B cell (primary cell): Measurements from ENCODE around the gene OR6S1. TPM values are rescaled to one million over a fixed set of nuclear protein-coding genes. Genes with fewer than 3 reads are reported as not detected.

Experiments
- ATAC-seq: fragments of 200-7000 bp; cut with Tn5 transposase; one replicate; pipeline ENCODE4 v1.10.0; 2021; ENCODE audit warnings: low read depth, mild to moderate bottlenecking, moderate number of reproducible peaks, moderate library complexity
- CTCF ChIA-PET: fragments of 350-600 bp; sonication (Branson Sonifier 250); formaldehyde crosslinking; loops from one replicate; lab custom pipeline; 2021; ENCODE audit warnings: antibody characterized with exemption, inconsistent platforms; lab: Charles Lee
- POLR2A ChIA-PET: fragments of 350-600 bp; sonication (Branson Sonifier 250); formaldehyde crosslinking; loops from one replicate; lab custom pipeline; 2021; ENCODE audit warnings: antibody characterized with exemption; lab: Charles Lee
- DNase-seq: peaks from one replicate; pipeline ENCODE4 v3.0.0; 2013
- H2AFZ ChIP-seq: 2 replicates; pipeline ENCODE4 v1.6.1; 2012; ENCODE audit warnings: mild to moderate bottlenecking, low read depth, low read length; ENCODE audit not compliant: insufficient read depth, poor library complexity, severe bottlenecking
- H3K27ac ChIP-seq, 2 donors: 1 replicate in 1 of 2; 2 replicates in 1 of 2; pipeline ENCODE4 v1.5.1; 2012 to 2013; ENCODE audit warnings: low read length in 2 of 2, mild to moderate bottlenecking in 2 of 2, moderate library complexity in 1 of 2
- H3K27me3 ChIP-seq, 4 experiments: fragments of 200-600 bp in 1 of 4; sonication (generic) in 1 of 4; replicated peaks in 1 of 4; 1 replicate in 2 of 4; 2 replicates in 2 of 4; pipeline versions ENCODE4 v1.6.1 to v1.7.0; 2013 to 2016; ENCODE audit warnings: low read length in 3 of 4, mild to moderate bottlenecking in 2 of 4, mixed read lengths in 1 of 4, moderate library complexity in 1 of 4; ENCODE audit not compliant: insufficient read depth in 4 of 4, control insufficient read depth in 3 of 4; ENCODE audit errors: control extremely low read depth in 1 of 4
- H3K36me3 ChIP-seq, 2 experiments: replicated peaks in 1 of 2; 1 replicate in 1 of 2; 2 replicates in 1 of 2; pipeline versions ENCODE4 v1.6.1 to v1.7.1; 2013; ENCODE audit warnings: low read length in 1 of 2; ENCODE audit not compliant: insufficient read depth in 2 of 2, control insufficient read depth in 1 of 2; ENCODE audit errors: control extremely low read depth in 1 of 2, extremely low read depth in 1 of 2
- H3K4me1 ChIP-seq, 2 donors: fragments of 200-600 bp in 1 of 2; sonication (generic) in 1 of 2; 1 replicate in 1 of 2; 2 replicates in 1 of 2; pipeline versions ENCODE4 v1.5.1 to v1.6.1; 2013 to 2017; ENCODE audit warnings: low read length in 2 of 2; ENCODE audit not compliant: control insufficient read depth in 2 of 2, insufficient read depth in 2 of 2
- H3K4me2 ChIP-seq: replicated peaks from 2 replicates; pipeline ENCODE3; 2012; ENCODE audit warnings: mild to moderate bottlenecking, low read depth, low read length; ENCODE audit not compliant: poor library complexity, severe bottlenecking
- H3K4me3 ChIP-seq, 5 experiments: fragments of 200-600 bp in 1 of 5; sonication (generic) in 1 of 5; 1 replicate in 3 of 5; 2 replicates in 2 of 5; pipeline versions ENCODE4 v1.5.1 to v1.7.0; 2011 to 2016; ENCODE audit warnings: low read length in 4 of 5, mild to moderate bottlenecking in 4 of 5, low read depth in 2 of 5, control low read depth in 1 of 5, moderate library complexity in 1 of 5; ENCODE audit not compliant: insufficient read depth in 1 of 5; ENCODE audit errors: control extremely low read depth in 1 of 5, extremely low read depth in 1 of 5
- H3K79me2 ChIP-seq: fragments of 200-600 bp; sonication (generic); one replicate; pipeline ENCODE4 v1.6.0; 2016; ENCODE audit warnings: low read length; ENCODE audit not compliant: control insufficient read depth, insufficient read depth
- H3K9ac ChIP-seq: fragments of 200-600 bp; sonication (generic); 2 replicates; pipeline ENCODE4 v1.6.1; 2017; ENCODE audit warnings: mild to moderate bottlenecking, low read length, moderate library complexity
- H3K9me3 ChIP-seq, 3 donors: one replicate each; pipeline versions ENCODE4 v1.6.1 to v1.7.1; 2013; ENCODE audit warnings: low read length in 2 of 3; ENCODE audit not compliant: control insufficient read depth in 2 of 3, insufficient read depth in 1 of 3; ENCODE audit errors: control extremely low read depth in 1 of 3
- H4K20me1 ChIP-seq: 2 replicates; pipeline ENCODE4 v1.6.0; 2012; ENCODE audit warnings: mild to moderate bottlenecking, low read length; ENCODE audit not compliant: insufficient read depth, control insufficient read depth, poor library complexity, severe bottlenecking
- H3K27ac Mint-ChIP-seq: one replicate; pipeline ENCODE4 v1.8.0; 2021; ENCODE audit warnings: mixed read lengths
- H3K27me3 Mint-ChIP-seq: one replicate; pipeline ENCODE4 v1.8.0; 2021; ENCODE audit warnings: mixed read lengths
- H3K4me1 Mint-ChIP-seq: one replicate; pipeline ENCODE4 v1.8.0; 2021; ENCODE audit warnings: mixed read lengths
- H3K4me3 Mint-ChIP-seq: one replicate; pipeline ENCODE4 v1.8.0; 2021; ENCODE audit warnings: mixed read lengths
- H3K9me3 Mint-ChIP-seq: one replicate; pipeline ENCODE4 v1.8.0; 2022; ENCODE audit warnings: mixed read lengths; ENCODE audit not compliant: insufficient read depth
- EZH2 ChIP-seq: IDR thresholded peaks from 2 replicates; pipeline ENCODE4 v1.6.1; 2012; ENCODE audit warnings: borderline replicate concordance, low read depth, mild to moderate bottlenecking, moderate library complexity, low read length; ENCODE audit not compliant: insufficient read depth, poor library complexity, severe bottlenecking
- WGBS: methylation state at CpG from one replicate; pipeline ENCODE4 v1.1.5; 2013; ENCODE audit warnings: missing lambda C conversion rate; ENCODE audit not compliant: insufficient coverage; 5-methylcytosine and 5-hydroxymethylcytosine counted together
- intact Hi-C: fragments of 100-400 bp; cut with micrococcal nuclease; formaldehyde crosslinking; loops from one replicate; pipeline ENCODE4 v1.10.0; 2022
- polyA plus RNA-seq: library from polyadenylated mRNA; depleted of rRNA; stranded (reverse); fragments of >200 nt; gene quantifications from 2 replicates; pipeline ENCODE4 v1.2.3, GENCODE V29; 2012
- total RNA-seq, 2 donors: library from RNA; stranded (reverse); fragments of 120-200 nt in 1 of 2; gene quantifications; 1 replicate in 1 of 2; 2 replicates in 1 of 2; pipeline versions ENCODE4 v1.2.3 to v1.2.4, GENCODE V29; 2013 to 2022
- TF ChIP-seq, protein P1 (sequence below): fragments of 200-600 bp; IDR thresholded peaks from one replicate; pipeline ENCODE4 v1.8.0; 2022; ENCODE audit warnings: antibody characterized with exemption, mild to moderate bottlenecking

The OR6S1 gene
- total and polyA plus RNA-seq, 2 donors (not counting 1 experiment from before 2014, with no cell fraction given) = 0.16 TPM; not detected in 1

DNA sequence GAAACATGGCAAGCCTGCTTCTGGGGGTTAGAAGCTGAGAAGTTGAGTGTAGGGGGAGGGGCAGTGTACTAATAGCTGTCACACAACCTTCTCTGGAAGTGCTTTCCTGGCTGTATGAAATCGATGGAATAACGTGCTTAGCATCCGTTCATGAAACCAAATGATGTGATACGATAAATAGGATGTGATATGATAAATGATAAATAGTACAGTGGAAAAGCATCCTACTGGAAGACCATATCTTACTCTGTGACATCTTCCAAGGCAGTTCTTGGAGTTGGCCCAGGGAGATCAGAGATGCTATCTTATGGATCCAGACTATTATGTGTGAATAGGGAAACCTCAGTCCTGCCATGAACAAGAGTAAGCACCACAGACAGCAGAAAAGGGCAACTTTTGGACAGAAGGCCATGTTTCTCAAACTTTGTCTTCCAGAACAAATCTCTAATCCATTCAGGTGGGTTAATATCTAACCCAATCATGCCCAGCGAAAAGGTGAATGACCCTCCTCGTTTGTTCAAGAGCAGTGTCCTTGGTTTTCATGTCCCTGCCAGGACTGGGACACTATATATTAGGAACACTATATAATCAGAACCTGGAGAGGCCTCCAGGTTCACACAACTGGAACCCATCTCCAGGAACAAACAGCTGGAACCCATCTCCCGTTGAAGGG is 46.8 kb upstream of the OR6S1 start, which contains the start of gene ANG:
ANG (plus strand) TSS at position 598 of the 673 bp plus-strand sequence. CDS start 4,801 bp downstream, outside the sequence.
- Histone ChIP-seq H3K27ac (no peak within 1 kb of the TSS), H3K4me1 (peaks cover 8 to 17% of the 10 kb centered on the region in 2 donors), H3K27me3 (no peaks in the 10 kb centered on the region), H3K36me3 (no peaks in the 10 kb centered on the region), H2AFZ (no peak within 1 kb of the TSS), H3K9ac (no peak within 1 kb of the TSS), H3K4me2 (no peak within 1 kb of the TSS), H3K4me3 (no peak within 1 kb of the TSS), H3K79me2 (no peaks in the 10 kb centered on the region), H3K9me3 (no peaks in the 10 kb centered on the region), H4K20me1 (no peaks in the 10 kb centered on the region)
- intact Hi-C loops = no loop called here
- H3K27ac Mint-ChIP-seq = no peak within 1 kb of the TSS
- ChIA-PET CTCF (interaction anchor here (0.6 to 20.0 kb wide), 6 partner anchors 14 to 360 kb away, joined by 3 to 445 read pairs (median 4); no protein-coding TSS in a partner anchor), POLR2A (no interaction called here)
- H3K9me3 Mint-ChIP-seq = no peaks in the 10 kb centered on the region
- H3K27me3 Mint-ChIP-seq = no peaks in the 10 kb centered on the region
- no peak for ATAC-seq
- peaks cover 11% of the 10 kb centered on the region for H3K4me1 Mint-ChIP-seq
- 75% methylated on average over 2 of the region's 7 CpGs for WGBS
- H3K4me3 Mint-ChIP-seq = no peak within 1 kb of the TSS
- no peak for TF ChIP-seq EZH2
- TF ChIP-seq, protein P1, sequence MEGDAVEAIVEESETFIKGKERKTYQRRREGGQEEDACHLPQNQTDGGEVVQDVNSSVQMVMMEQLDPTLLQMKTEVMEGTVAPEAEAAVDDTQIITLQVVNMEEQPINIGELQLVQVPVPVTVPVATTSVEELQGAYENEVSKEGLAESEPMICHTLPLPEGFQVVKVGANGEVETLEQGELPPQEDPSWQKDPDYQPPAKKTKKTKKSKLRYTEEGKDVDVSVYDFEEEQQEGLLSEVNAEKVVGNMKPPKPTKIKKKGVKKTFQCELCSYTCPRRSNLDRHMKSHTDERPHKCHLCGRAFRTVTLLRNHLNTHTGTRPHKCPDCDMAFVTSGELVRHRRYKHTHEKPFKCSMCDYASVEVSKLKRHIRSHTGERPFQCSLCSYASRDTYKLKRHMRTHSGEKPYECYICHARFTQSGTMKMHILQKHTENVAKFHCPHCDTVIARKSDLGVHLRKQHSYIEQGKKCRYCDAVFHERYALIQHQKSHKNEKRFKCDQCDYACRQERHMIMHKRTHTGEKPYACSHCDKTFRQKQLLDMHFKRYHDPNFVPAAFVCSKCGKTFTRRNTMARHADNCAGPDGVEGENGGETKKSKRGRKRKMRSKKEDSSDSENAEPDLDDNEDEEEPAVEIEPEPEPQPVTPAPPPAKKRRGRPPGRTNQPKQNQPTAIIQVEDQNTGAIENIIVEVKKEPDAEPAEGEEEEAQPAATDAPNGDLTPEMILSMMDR = no peak
- no peak for DNase-seq
